NB4 (cell line): ENCODE data around the gene NOL9.

ENCODE experiments used
- POLR2A ChIP-seq: IDR thresholded peaks from 2 replicates; pipeline ENCODE4 v1.6.1; 2011; ENCODE audit warnings: mild to moderate bottlenecking; ENCODE audit not compliant: insufficient read length; ENCODE audit errors: extremely low read depth
- TF ChIP-seq, protein P1 (sequence below): IDR thresholded peaks from one replicate; pipeline ENCODE4 v1.5.1; 2012; ENCODE audit warnings: low read depth, low read length

- TF ChIP-seq POLR2A: no peak
- TF ChIP-seq, protein P1, sequence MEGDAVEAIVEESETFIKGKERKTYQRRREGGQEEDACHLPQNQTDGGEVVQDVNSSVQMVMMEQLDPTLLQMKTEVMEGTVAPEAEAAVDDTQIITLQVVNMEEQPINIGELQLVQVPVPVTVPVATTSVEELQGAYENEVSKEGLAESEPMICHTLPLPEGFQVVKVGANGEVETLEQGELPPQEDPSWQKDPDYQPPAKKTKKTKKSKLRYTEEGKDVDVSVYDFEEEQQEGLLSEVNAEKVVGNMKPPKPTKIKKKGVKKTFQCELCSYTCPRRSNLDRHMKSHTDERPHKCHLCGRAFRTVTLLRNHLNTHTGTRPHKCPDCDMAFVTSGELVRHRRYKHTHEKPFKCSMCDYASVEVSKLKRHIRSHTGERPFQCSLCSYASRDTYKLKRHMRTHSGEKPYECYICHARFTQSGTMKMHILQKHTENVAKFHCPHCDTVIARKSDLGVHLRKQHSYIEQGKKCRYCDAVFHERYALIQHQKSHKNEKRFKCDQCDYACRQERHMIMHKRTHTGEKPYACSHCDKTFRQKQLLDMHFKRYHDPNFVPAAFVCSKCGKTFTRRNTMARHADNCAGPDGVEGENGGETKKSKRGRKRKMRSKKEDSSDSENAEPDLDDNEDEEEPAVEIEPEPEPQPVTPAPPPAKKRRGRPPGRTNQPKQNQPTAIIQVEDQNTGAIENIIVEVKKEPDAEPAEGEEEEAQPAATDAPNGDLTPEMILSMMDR: no peak
Observed at GRCh38 chr1:6582370-6582769, 28.1 kb upstream of the NOL9 start.
